A549 (cell line): ENCODE measurements around the gene ABCA13.

ENCODE experiments used
- RCOR1 ChIP-seq: fragments of 150-350 bp; IDR thresholded peaks from 2 replicates; pipeline ENCODE4 v1.6.1; 2014; ENCODE audit warnings: antibody characterized with exemption, low read length, low read depth
- SMC3 ChIP-seq: fragments of >200 bp; sonication (Bioruptor Twin); formaldehyde crosslinking; IDR thresholded peaks from 3 replicates; pipeline ENCODE4 v1.6.1; 2018; ENCODE audit warnings: inconsistent platforms
- TFCP2L1 ChIP-seq: fragments of 250-450 bp; sonication (Bioruptor Pico); IDR thresholded peaks from 2 replicates; pipeline ENCODE4 v1.5.0; 2021; ENCODE audit warnings: mild to moderate bottlenecking
- TF ChIP-seq, protein P1 (sequence below): fragments of >200 bp; sonication (Bioruptor Twin); formaldehyde crosslinking; IDR thresholded peaks from 3 replicates; pipeline ENCODE4 v1.5.1; 2016

DNA sequence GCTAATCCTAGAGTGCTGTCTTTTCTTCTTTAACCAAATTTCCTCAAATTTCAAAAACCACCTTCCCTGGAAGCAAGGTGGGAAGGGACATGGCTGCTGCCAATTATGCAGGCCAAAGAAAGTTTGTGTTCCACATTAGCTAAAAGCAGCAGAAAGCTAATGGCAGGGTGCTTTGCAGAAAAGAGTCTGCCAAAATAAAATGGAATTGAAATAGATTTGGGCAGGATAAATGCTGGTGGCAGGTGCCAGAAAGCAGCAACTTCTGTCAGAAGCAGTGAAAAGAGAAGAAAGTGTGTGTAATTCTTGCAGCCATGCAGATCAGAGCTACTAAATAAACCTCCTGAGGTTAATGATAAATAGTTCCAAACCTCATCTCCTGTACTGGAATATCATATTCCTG, 275.5 kb downstream of the ABCA13 start:
- TF ChIP-seq TFCP2L1 (no peak), RCOR1 (no peak), SMC3 (no peak)
- TF ChIP-seq, protein P1, sequence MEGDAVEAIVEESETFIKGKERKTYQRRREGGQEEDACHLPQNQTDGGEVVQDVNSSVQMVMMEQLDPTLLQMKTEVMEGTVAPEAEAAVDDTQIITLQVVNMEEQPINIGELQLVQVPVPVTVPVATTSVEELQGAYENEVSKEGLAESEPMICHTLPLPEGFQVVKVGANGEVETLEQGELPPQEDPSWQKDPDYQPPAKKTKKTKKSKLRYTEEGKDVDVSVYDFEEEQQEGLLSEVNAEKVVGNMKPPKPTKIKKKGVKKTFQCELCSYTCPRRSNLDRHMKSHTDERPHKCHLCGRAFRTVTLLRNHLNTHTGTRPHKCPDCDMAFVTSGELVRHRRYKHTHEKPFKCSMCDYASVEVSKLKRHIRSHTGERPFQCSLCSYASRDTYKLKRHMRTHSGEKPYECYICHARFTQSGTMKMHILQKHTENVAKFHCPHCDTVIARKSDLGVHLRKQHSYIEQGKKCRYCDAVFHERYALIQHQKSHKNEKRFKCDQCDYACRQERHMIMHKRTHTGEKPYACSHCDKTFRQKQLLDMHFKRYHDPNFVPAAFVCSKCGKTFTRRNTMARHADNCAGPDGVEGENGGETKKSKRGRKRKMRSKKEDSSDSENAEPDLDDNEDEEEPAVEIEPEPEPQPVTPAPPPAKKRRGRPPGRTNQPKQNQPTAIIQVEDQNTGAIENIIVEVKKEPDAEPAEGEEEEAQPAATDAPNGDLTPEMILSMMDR: no peak
